OCI-LY1 (cell line): ENCODE measurements around the gene NDUFA11.

ENCODE experiments used
- CTCF ChIP-seq: fragments of 200-600 bp; sonication (generic), shearing (Covaris generic); IDR thresholded peaks from 2 replicates; pipeline ENCODE4 v1.5.1; 2017; ENCODE audit warnings: mild to moderate bottlenecking, antibody characterized with exemption, low read length, moderate library complexity, mixed read lengths
- EZH2 ChIP-seq: fragments of 200-600 bp; sonication (generic), shearing (Covaris generic); IDR thresholded peaks from 2 replicates; pipeline ENCODE4 v1.8.0; 2017; ENCODE audit warnings: borderline replicate concordance, mixed run types, mild to moderate bottlenecking, antibody characterized with exemption, low read length, moderate library complexity, mixed read lengths

GRCh38 chr19:5921516-5922160 lies 18.0 kb upstream of the NDUFA11 start:
- TF ChIP-seq CTCF (no peak), EZH2 (no peak)
